HG02623 (cell line): Measurements from ENCODE around the gene TRIM71.
A peak's percentile ranks its signal among the peaks of the same experiment; 100 is the strongest.
"Not testable (repeated sequence)": the region's sequence is repeated elsewhere in the genome, so short reads cannot be mapped to it uniquely, and the experiment has no call there.

Experiments
- ATAC-seq: cut with Tn5 transposase; IDR thresholded peaks from one replicate; pipeline ENCODE4 v1.9.1; 2021; ENCODE audit warnings: moderate library complexity; ENCODE audit not compliant: unreplicated experiment

Gene TRIM71

GRCh38 chr3:32886911-32887310 lies 69.1 kb downstream of the TRIM71 start:
- no peak for ATAC-seq

- ATAC-seq: peak; percentile 95
Measured at GRCh38 chr3:32888739-32889138, 70.9 kb downstream of the TRIM71 start.

- ATAC-seq: no peak
Measured at GRCh38 chr3:32890420-32891276, 72.9 kb downstream of the TRIM71 start.

- no peak for ATAC-seq
Measured at GRCh38 chr3:32891365-32891764, 73.6 kb downstream of the TRIM71 start.

GRCh38 chr3:32892625-32893598 lies 75.1 kb downstream of the TRIM71 start:
- ATAC-seq: no peak

GRCh38 chr3:32894977-32895376 lies 77.2 kb downstream of the TRIM71 start:
- ATAC-seq: no peak

GRCh38 chr3:32895701-32896100 lies 77.9 kb downstream of the TRIM71 start:
- ATAC-seq: no peak

GRCh38 chr3:32896143-32896542 lies 78.3 kb downstream of the TRIM71 start:
- ATAC-seq: no peak

GRCh38 chr3:32897001-32897601 lies 79.3 kb downstream of the TRIM71 start:
- no peak for ATAC-seq

- ATAC-seq: no peak
Measured at GRCh38 chr3:32897981-32898623, 80.3 kb downstream of the TRIM71 start.

GRCh38 chr3:32899265-32899664 lies 81.5 kb downstream of the TRIM71 start:
- ATAC-seq: no peak

GRCh38 chr3:32901005-32901932 lies 83.5 kb downstream of the TRIM71 start:
- ATAC-seq: no peak

- not testable (repeated sequence) for ATAC-seq
Measured at GRCh38 chr3:32902887-32903371, 85.1 kb downstream of the TRIM71 start.

- ATAC-seq: no peak
Measured at GRCh38 chr3:32903953-32904352, 86.2 kb downstream of the TRIM71 start.

- ATAC-seq: no peak
Measured at GRCh38 chr3:32909999-32910398, 92.2 kb downstream of the TRIM71 start.

GRCh38 chr3:32910954-32911353 lies 93.2 kb downstream of the TRIM71 start:
- ATAC-seq: no peak

GRCh38 chr3:32912046-32912445 lies 94.2 kb downstream of the TRIM71 start:
- ATAC-seq: no peak

- no peak for ATAC-seq
Measured at GRCh38 chr3:32913790-32914446, 96.1 kb downstream of the TRIM71 start.

- no peak for ATAC-seq
Measured at GRCh38 chr3:32919920-32920319, 102.1 kb downstream of the TRIM71 start.
